CD4-positive, alpha-beta memory T cell (primary cell): ENCODE measurements around the gene LPIN3. TPM values are rescaled to one million over a fixed set of nuclear protein-coding genes. Genes with fewer than 3 reads are reported as not detected.

Source experiments
- CTCF ChIA-PET: fragments of 350-600 bp; sonication (Branson Sonifier 250); formaldehyde crosslinking; loops from one replicate; lab custom pipeline; 2021; ENCODE audit warnings: inconsistent platforms; ENCODE audit not compliant: partially characterized antibody; lab: Charles Lee
- POLR2A ChIA-PET: fragments of 350-600 bp; sonication (Branson Sonifier 250); formaldehyde crosslinking; loops from one replicate; lab custom pipeline; 2021; ENCODE audit not compliant: partially characterized antibody; lab: Charles Lee
- DNase-seq, 5 donors: peaks; one replicate each; pipeline versions ENCODE4 v3.0.0 to v3.0.0-alpha.2; 2020 to 2022; ENCODE audit warnings: mixed read lengths in 1 of 5
- H3K27ac ChIP-seq: one replicate; pipeline ENCODE4 v1.7.0; 2013; ENCODE audit warnings: low read depth, low read length
- H3K27me3 ChIP-seq: 2 replicates; pipeline ENCODE4 v1.7.0; 2013; ENCODE audit warnings: mild to moderate bottlenecking, low read length, moderate library complexity; ENCODE audit not compliant: insufficient read depth
- H3K36me3 ChIP-seq: 2 replicates; pipeline ENCODE4 v1.7.0; 2013; ENCODE audit warnings: mild to moderate bottlenecking, low read length, moderate library complexity; ENCODE audit not compliant: insufficient read depth
- H3K4me1 ChIP-seq: 2 replicates; pipeline ENCODE4 v1.7.0; 2013; ENCODE audit warnings: mild to moderate bottlenecking, low read length, moderate library complexity; ENCODE audit not compliant: insufficient read depth
- H3K4me3 ChIP-seq, 2 donors: one replicate each; pipeline ENCODE4 v1.7.0; 2013; ENCODE audit warnings: low read length in 2 of 2, mild to moderate bottlenecking in 1 of 2
- H3K9me3 ChIP-seq, 2 donors: one replicate each; pipeline ENCODE4 v1.7.0; 2013; ENCODE audit warnings: low read length in 2 of 2, control low read depth in 1 of 2; ENCODE audit not compliant: control insufficient read depth in 1 of 2
- H3K27ac Mint-ChIP-seq, 7 donors: one replicate each; pipeline ENCODE4 v1.8.0; 2020 to 2021; ENCODE audit warnings: mixed read lengths in 7 of 7, mild to moderate bottlenecking in 6 of 7, inconsistent platforms in 3 of 7, moderate library complexity in 3 of 7
- H3K27me3 Mint-ChIP-seq, 2 donors: one replicate each; pipeline ENCODE4 v1.8.0; 2020 to 2021; ENCODE audit warnings: mixed read lengths in 2 of 2
- H3K36me3 Mint-ChIP-seq, 2 donors: one replicate each; pipeline ENCODE4 v1.8.0; 2020 to 2021; ENCODE audit warnings: mixed read lengths in 2 of 2, inconsistent platforms in 1 of 2, mild to moderate bottlenecking in 1 of 2
- H3K4me1 Mint-ChIP-seq, 4 donors: one replicate each; pipeline ENCODE4 v1.8.0; 2020 to 2021; ENCODE audit warnings: mixed read lengths in 4 of 4, mild to moderate bottlenecking in 1 of 4
- H3K4me3 Mint-ChIP-seq, 8 donors: one replicate each; pipeline ENCODE4 v1.8.0; 2020 to 2021; ENCODE audit warnings: mixed read lengths in 8 of 8, mild to moderate bottlenecking in 7 of 8, moderate library complexity in 6 of 8, inconsistent platforms in 3 of 8
- H3K9me3 Mint-ChIP-seq, 8 donors: one replicate each; pipeline ENCODE4 v1.8.0; 2020 to 2021; ENCODE audit warnings: mixed read lengths in 8 of 8, mild to moderate bottlenecking in 5 of 8, inconsistent platforms in 3 of 8, moderate library complexity in 1 of 8
- intact Hi-C: fragments of 100-400 bp; cut with micrococcal nuclease; formaldehyde crosslinking; loops from one replicate; pipeline ENCODE4 v1.15.1; 2023
- polyA plus RNA-seq, 2 donors: library from polyadenylated mRNA; unstranded; fragments of 300-500 nt; fragmentation: Illumina TruSeq; gene quantifications; one replicate each; pipeline ENCODE4 v1.2.3, GENCODE V29; 2021
- total RNA-seq, 2 experiments: library from RNA; stranded (reverse); gene quantifications; one replicate each; pipeline ENCODE4 v1.2.3, GENCODE V29; 2021

Gene LPIN3
- total and polyA plus RNA-seq, 4 experiments from 2014 or later: 0.11 to 0.17 TPM; not detected in 2

DNA sequence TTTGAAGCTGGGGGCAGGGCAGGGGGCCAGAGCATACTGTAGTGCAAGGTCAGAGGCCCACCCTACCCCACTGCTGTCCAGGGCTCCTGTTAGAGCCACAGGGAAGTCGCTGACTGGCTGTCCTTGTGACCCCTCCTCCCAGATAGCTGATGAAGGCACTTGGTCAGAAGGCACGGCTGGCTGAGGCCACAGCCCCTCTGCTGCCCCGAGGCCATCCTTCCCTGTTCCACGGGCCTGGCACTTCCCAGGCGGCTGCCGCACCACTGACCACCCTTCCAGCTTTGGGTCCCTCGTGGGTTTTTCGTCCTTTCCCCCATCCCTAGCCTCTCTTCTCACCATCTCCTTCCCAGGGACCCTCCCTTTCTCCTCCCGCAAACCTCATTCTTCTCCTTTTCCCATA, 35.2 kb downstream of the LPIN3 start:
- H3K4me1 ChIP-seq: no peaks in the 10 kb centered on the region
- no peaks in the 10 kb centered on the region for H3K9me3 ChIP-seq
- peaks cover 0 to 4% of the 10 kb centered on the region in 2 donors for H3K36me3 Mint-ChIP-seq
- H3K4me3 ChIP-seq: no peak overlapping the region
- intact Hi-C loops: no loop called here
- H3K27me3 Mint-ChIP-seq: peaks cover 21 to 44% of the 10 kb centered on the region in 2 donors
- no peak for DNase-seq
- no peak overlapping the region for H3K27ac Mint-ChIP-seq
- H3K4me3 Mint-ChIP-seq: no peak overlapping the region
- H3K27ac ChIP-seq: no peak overlapping the region
- no peaks in the 10 kb centered on the region for H3K27me3 ChIP-seq
- H3K4me1 Mint-ChIP-seq: no peaks in the 10 kb centered on the region
- CTCF ChIA-PET: no interaction called here
- no peaks in the 10 kb centered on the region for H3K36me3 ChIP-seq
- H3K9me3 Mint-ChIP-seq: peaks cover 2 to 15% (median 10%) of the 10 kb centered on the region in 8 donors
- POLR2A ChIA-PET: no interaction called here

DNA sequence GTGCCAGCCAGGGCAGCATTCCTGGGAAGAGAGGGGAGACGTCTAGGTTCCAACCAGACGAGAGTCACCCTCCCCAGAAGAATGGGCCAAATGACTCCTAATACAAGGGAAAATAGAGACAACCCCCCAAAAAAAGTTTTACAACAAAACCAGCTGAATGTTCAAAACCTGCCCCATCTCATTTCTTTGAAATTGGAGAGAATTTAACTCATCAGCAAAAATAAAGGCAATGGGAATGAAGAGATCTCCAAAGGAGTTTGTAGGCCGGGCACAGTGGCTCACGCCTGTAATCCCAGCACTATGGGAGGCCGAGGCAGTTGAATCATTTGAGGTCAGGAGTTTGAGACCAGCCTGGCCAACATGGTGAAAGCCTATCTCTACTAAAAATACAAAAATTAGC, 35.7 kb downstream of the LPIN3 start:
- Mint-ChIP-seq H3K27ac (no peak overlapping the region), H3K9me3 (peaks cover 2 to 10% (median 6%) of the 10 kb centered on the region in 8 donors), H3K4me1 (no peaks in the 10 kb centered on the region), H3K4me3 (no peak overlapping the region), H3K27me3 (peaks cover 21 to 41% of the 10 kb centered on the region in 2 donors), H3K36me3 (peaks cover 0 to 1% of the 10 kb centered on the region in 2 donors)
- ChIA-PET POLR2A (no interaction called here), CTCF (no interaction called here)
- intact Hi-C loops: no loop called here
- H3K4me3 ChIP-seq: no peak overlapping the region
- H3K36me3 ChIP-seq: no peaks in the 10 kb centered on the region
- H3K4me1 ChIP-seq: no peaks in the 10 kb centered on the region
- no peak for DNase-seq
- no peaks in the 10 kb centered on the region for H3K9me3 ChIP-seq
- no peak overlapping the region for H3K27ac ChIP-seq
- no peaks in the 10 kb centered on the region for H3K27me3 ChIP-seq

- Mint-ChIP-seq H3K27ac (no peak overlapping the region), H3K36me3 (no peaks in the 10 kb centered on the region), H3K27me3 (peaks cover 21 to 42% of the 10 kb centered on the region in 2 donors), H3K4me1 (no peaks in the 10 kb centered on the region), H3K4me3 (no peak overlapping the region), H3K9me3 (peaks cover 0 to 7% (median 4%) of the 10 kb centered on the region in 8 donors)
- Histone ChIP-seq H3K4me3 (no peak overlapping the region), H3K36me3 (no peaks in the 10 kb centered on the region), H3K27ac (no peak overlapping the region), H3K4me1 (no peaks in the 10 kb centered on the region), H3K27me3 (no peaks in the 10 kb centered on the region), H3K9me3 (no peaks in the 10 kb centered on the region)
- POLR2A ChIA-PET: no interaction called here
- DNase-seq: peak in 1 of 5 donors; percentile 21
- CTCF ChIA-PET: no interaction called here
- intact Hi-C loops: no loop called here
Observed at GRCh38 chr20:41377275-41377674, 36.7 kb downstream of the LPIN3 start.

DNA sequence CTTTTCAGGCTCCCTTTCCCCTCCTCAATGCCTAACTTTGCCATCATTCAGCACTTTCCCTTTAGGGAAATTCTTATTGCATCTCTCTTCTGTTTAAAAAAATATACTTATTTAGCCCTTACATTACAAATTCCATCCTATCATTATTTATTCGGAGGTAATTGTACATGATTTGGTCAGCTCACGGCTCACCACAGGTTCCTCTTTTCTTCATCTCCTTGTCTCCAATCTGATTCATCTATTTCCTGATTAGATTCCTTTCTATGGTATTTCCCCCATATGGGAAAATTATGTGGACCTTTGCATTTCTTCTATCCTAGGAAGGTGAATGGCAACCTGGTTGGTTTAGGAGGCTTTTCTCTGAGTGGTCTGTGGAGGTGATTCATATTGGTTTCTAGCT, 38.9 kb downstream of the LPIN3 start:
- ChIA-PET CTCF (no interaction called here), POLR2A (no interaction called here)
- no peak overlapping the region for H3K27ac ChIP-seq
- intact Hi-C loops: no loop called here
- peaks cover 20 to 31% of the 10 kb centered on the region in 2 donors for H3K27me3 Mint-ChIP-seq
- no peaks in the 10 kb centered on the region for H3K36me3 Mint-ChIP-seq
- peaks cover 0 to 3% (median 0%) of the 10 kb centered on the region in 8 donors for H3K9me3 Mint-ChIP-seq
- H3K4me1 Mint-ChIP-seq: no peaks in the 10 kb centered on the region
- no peaks in the 10 kb centered on the region for H3K4me1 ChIP-seq
- H3K27me3 ChIP-seq: no peaks in the 10 kb centered on the region
- H3K36me3 ChIP-seq: no peaks in the 10 kb centered on the region
- no peak overlapping the region for H3K27ac Mint-ChIP-seq
- H3K9me3 ChIP-seq: no peaks in the 10 kb centered on the region
- no peak for DNase-seq
- H3K4me3 ChIP-seq: no peak overlapping the region
- no peak overlapping the region for H3K4me3 Mint-ChIP-seq

GRCh38 chr20:41380551-41381193, 40.1 kb downstream of the LPIN3 start:
- DNase-seq: no peak
- intact Hi-C loops: no loop called here
- Mint-ChIP-seq H3K4me3 (no peak overlapping the region), H3K9me3 (peaks cover 0 to 3% (median 0%) of the 10 kb centered on the region in 8 donors), H3K36me3 (no peaks in the 10 kb centered on the region), H3K27ac (no peak overlapping the region), H3K27me3 (peaks cover 20 to 29% of the 10 kb centered on the region in 2 donors), H3K4me1 (no peaks in the 10 kb centered on the region)
- H3K4me1 ChIP-seq: no peaks in the 10 kb centered on the region
- ChIA-PET CTCF (no interaction called here), POLR2A (no interaction called here)
- H3K36me3 ChIP-seq: no peaks in the 10 kb centered on the region
- no peaks in the 10 kb centered on the region for H3K27me3 ChIP-seq
- H3K9me3 ChIP-seq: no peaks in the 10 kb centered on the region
- H3K27ac ChIP-seq: no peak overlapping the region
- no peak overlapping the region for H3K4me3 ChIP-seq

- H3K4me1 Mint-ChIP-seq: no peaks in the 10 kb centered on the region
- ChIA-PET CTCF (no interaction called here), POLR2A (no interaction called here)
- Histone ChIP-seq H3K36me3 (no peaks in the 10 kb centered on the region), H3K9me3 (no peaks in the 10 kb centered on the region), H3K27ac (no peak overlapping the region), H3K27me3 (no peaks in the 10 kb centered on the region), H3K4me3 (no peak overlapping the region), H3K4me1 (no peaks in the 10 kb centered on the region)
- no peak overlapping the region for H3K27ac Mint-ChIP-seq
- H3K9me3 Mint-ChIP-seq: peaks cover 0 to 3% (median 0%) of the 10 kb centered on the region in 8 donors
- no peak overlapping the region for H3K4me3 Mint-ChIP-seq
- intact Hi-C loops: no loop called here
- H3K36me3 Mint-ChIP-seq: no peaks in the 10 kb centered on the region
- peaks cover 15 to 18% of the 10 kb centered on the region in 2 donors for H3K27me3 Mint-ChIP-seq
- no peak for DNase-seq
Observed at GRCh38 chr20:41382791-41383305, 42.2 kb downstream of the LPIN3 start.

- CTCF ChIA-PET: interaction anchor here (1.6 kb wide), 1 partner anchor 424 kb away, joined by 3 read pairs; no protein-coding TSS in a partner anchor
- Mint-ChIP-seq H3K27ac (no peak overlapping the region), H3K36me3 (no peaks in the 10 kb centered on the region), H3K4me1 (no peaks in the 10 kb centered on the region), H3K9me3 (peaks cover 0 to 3% (median 0%) of the 10 kb centered on the region in 8 donors), H3K27me3 (peaks cover 3 to 6% of the 10 kb centered on the region in 2 donors), H3K4me3 (peak overlapping the region in 1 of 8 donors; percentile 22)
- Histone ChIP-seq H3K4me3 (no peak overlapping the region), H3K36me3 (no peaks in the 10 kb centered on the region), H3K27ac (no peak overlapping the region), H3K27me3 (no peaks in the 10 kb centered on the region), H3K4me1 (no peaks in the 10 kb centered on the region), H3K9me3 (no peaks in the 10 kb centered on the region)
- DNase-seq: no peak
- POLR2A ChIA-PET: no interaction called here
- intact Hi-C loops: no loop called here
Observed at GRCh38 chr20:41386502-41387427, 46.1 kb downstream of the LPIN3 start.
